Tibial artery (tissue), 4 donors: ENCODE results near the gene TRAF5.
"Not testable (repeated sequence)": the region's sequence is repeated elsewhere in the genome, so short reads cannot be mapped to it uniquely, and the experiment has no call there.

Source experiments
- DNase-seq, 2 donors: peaks; one replicate each; pipeline ENCODE4 v3.0.0-alpha.2; 2019
- H3K27ac ChIP-seq, 2 donors: fragments of 200-600 bp; sonication (generic) in 1 of 2; 1 replicate in 1 of 2; 2 replicates in 1 of 2; pipeline ENCODE4 v1.5.1; 2018 to 2019; ENCODE audit warnings: mild to moderate bottlenecking in 1 of 2
- H3K27me3 ChIP-seq, 2 donors: fragments of 200-600 bp; sonication (generic) in 1 of 2; one replicate each; pipeline versions ENCODE4 v1.5.1 to v1.6.0; 2016 to 2019
- H3K36me3 ChIP-seq, 3 donors: fragments of 200-600 bp; sonication (generic) in 2 of 3; one replicate each; pipeline ENCODE4 v1.5.1; 2016 to 2019; ENCODE audit warnings: mild to moderate bottlenecking in 2 of 3
- H3K4me1 ChIP-seq, 4 donors: fragments of 200-600 bp; sonication (generic) in 2 of 4; 1 replicate in 3 of 4; 2 replicates in 1 of 4; pipeline ENCODE4 v1.5.1; 2016 to 2019
- H3K4me3 ChIP-seq, 2 donors: fragments of 200-600 bp; sonication (generic) in 1 of 2; 1 replicate in 1 of 2; 2 replicates in 1 of 2; pipeline ENCODE4 v1.5.1; 2018 to 2019; ENCODE audit warnings: mild to moderate bottlenecking in 2 of 2
- H3K9me3 ChIP-seq, 3 donors: fragments of 200-600 bp; sonication (generic) in 1 of 3; one replicate each; pipeline ENCODE4 v1.5.1; 2016 to 2019
- CTCF ChIP-seq, 2 experiments: fragments of 200-600 bp in 1 of 2; fragments of 450-650 bp in 1 of 2; IDR thresholded peaks; one replicate each; pipeline ENCODE4 v1.5.1; 2017 to 2019; ENCODE audit warnings: antibody characterized with exemption in 2 of 2, mild to moderate bottlenecking in 1 of 2, moderate library complexity in 1 of 2
- intact Hi-C: fragments of 100-400 bp; cut with DNase I; formaldehyde crosslinking; loops from one replicate; pipeline ENCODE4 v1.15.0; 2023; ENCODE audit warnings: low total_unique reads

TRAF5 gene

GRCh38 chr1:211382182-211382713 is 55.6 kb downstream of the TRAF5 start:
- peak overlapping the region; percentile 92 to 96 for H3K27ac ChIP-seq
- H3K4me3 ChIP-seq = peak overlapping the region; percentile 66 to 79
- H3K4me1 ChIP-seq = peaks cover 0 to 5% (median 2%) of the 10 kb centered on the region in 4 donors
- no peaks in the 10 kb centered on the region for H3K36me3 ChIP-seq
- H3K9me3 ChIP-seq = no peaks in the 10 kb centered on the region
- no peak for DNase-seq
- intact Hi-C loops = loop anchor here (10.0 kb wide), 1 partner anchor 127 kb away; the partner anchor contains the start of gene RCOR3
- TF ChIP-seq CTCF (IDR thresholded peaks at IDR 0.05) = no peak
- H3K27me3 ChIP-seq = no peaks in the 10 kb centered on the region

GRCh38 chr1:211382714-211383480 is 56.3 kb downstream of the TRAF5 start:
- H3K4me1 ChIP-seq = peaks cover 0 to 5% (median 2%) of the 10 kb centered on the region in 4 donors
- intact Hi-C loops = loop anchor here (10.0 kb wide), 1 partner anchor 128 kb away; the partner anchor contains the start of gene RCOR3
- H3K36me3 ChIP-seq = no peaks in the 10 kb centered on the region
- H3K9me3 ChIP-seq = no peaks in the 10 kb centered on the region
- peak; percentile 90 to 96 for DNase-seq
- TF ChIP-seq CTCF (IDR thresholded peaks at IDR 0.05) = no peak
- peak overlapping the region; percentile 66 to 79 for H3K4me3 ChIP-seq
- no peaks in the 10 kb centered on the region for H3K27me3 ChIP-seq
- peak overlapping the region; percentile 92 to 96 for H3K27ac ChIP-seq

- Histone ChIP-seq H3K9me3 (no peaks in the 10 kb centered on the region), H3K36me3 (no peaks in the 10 kb centered on the region), H3K27me3 (no peaks in the 10 kb centered on the region), H3K4me3 (no peak overlapping the region), H3K4me1 (peaks cover 0 to 5% (median 2%) of the 10 kb centered on the region in 4 donors), H3K27ac (no peak overlapping the region)
- no peak for TF ChIP-seq CTCF (IDR thresholded peaks at IDR 0.05)
- DNase-seq = no peak
- intact Hi-C loops = loop anchor here (10.0 kb wide), 1 partner anchor 130 kb away; the partner anchor contains the start of gene RCOR3
These were observed 57.9 kb downstream of the TRAF5 start for GRCh38 chr1:211384524-211384923.

DNA sequence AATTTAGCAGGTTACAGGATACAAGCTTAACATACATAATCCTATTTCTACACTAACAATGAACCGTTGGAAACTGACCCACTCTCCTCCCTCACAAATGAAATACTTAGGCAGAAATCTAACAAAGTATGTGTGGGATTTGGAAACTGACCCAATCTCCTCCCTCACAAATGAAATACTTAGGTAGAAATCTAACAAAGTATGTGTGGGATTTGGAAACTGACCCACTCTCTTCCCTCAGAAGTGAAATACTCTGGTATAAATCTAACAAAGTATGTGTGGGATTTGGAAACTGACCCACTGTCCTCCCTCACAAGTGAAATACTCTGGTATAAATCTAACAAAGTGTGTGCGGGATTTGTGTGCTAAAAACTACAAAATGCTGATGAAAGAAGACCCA is 60.3 kb downstream of the TRAF5 start:
- H3K9me3 ChIP-seq = no peaks in the 10 kb centered on the region
- H3K4me3 ChIP-seq = no peak overlapping the region
- no peak for TF ChIP-seq CTCF (IDR thresholded peaks at IDR 0.05)
- DNase-seq = no peak
- no peaks in the 10 kb centered on the region for H3K36me3 ChIP-seq
- peaks cover 0 to 4% (median 1%) of the 10 kb centered on the region in 4 donors for H3K4me1 ChIP-seq
- no peaks in the 10 kb centered on the region for H3K27me3 ChIP-seq
- H3K27ac ChIP-seq = no peak overlapping the region
- intact Hi-C loops = loop anchor here (10.0 kb wide), 1 partner anchor 132 kb away; the partner anchor contains the start of gene RCOR3

- H3K4me1 ChIP-seq, H3K27ac ChIP-seq, intact Hi-C loops, H3K27me3 ChIP-seq, H3K9me3 ChIP-seq, DNase-seq, H3K4me3 ChIP-seq, H3K36me3 ChIP-seq: not testable (repeated sequence)
These were observed 64.2 kb downstream of the TRAF5 start for GRCh38 chr1:211390829-211391228.

- peaks cover 0 to 7% (median 0%) of the 10 kb centered on the region in 3 donors for H3K36me3 ChIP-seq
- H3K4me1 ChIP-seq = no peaks in the 10 kb centered on the region
- no peak overlapping the region for H3K4me3 ChIP-seq
- no peaks in the 10 kb centered on the region for H3K9me3 ChIP-seq
- intact Hi-C loops = no loop called here
- no peak for TF ChIP-seq CTCF (IDR thresholded peaks at IDR 0.05)
- no peak overlapping the region for H3K27ac ChIP-seq
- no peak for DNase-seq
- no peaks in the 10 kb centered on the region for H3K27me3 ChIP-seq
These were observed 66.6 kb downstream of the TRAF5 start for GRCh38 chr1:211393203-211393602.

GRCh38 chr1:211398266-211398930 is 71.8 kb downstream of the TRAF5 start:
- DNase-seq = not testable (repeated sequence)

GRCh38 chr1:211399851-211400393 is 73.3 kb downstream of the TRAF5 start:
- H3K36me3 ChIP-seq, H3K4me3 ChIP-seq, H3K4me1 ChIP-seq, H3K9me3 ChIP-seq, intact Hi-C loops, H3K27ac ChIP-seq, H3K27me3 ChIP-seq, DNase-seq: not testable (repeated sequence)

More at GRCh38 chr1:211398266-211398930, 71.8 kb downstream of the TRAF5 start:
- H3K36me3 ChIP-seq, H3K27ac ChIP-seq, intact Hi-C loops, H3K27me3 ChIP-seq, H3K4me3 ChIP-seq, H3K9me3 ChIP-seq, H3K4me1 ChIP-seq: not testable (repeated sequence)
